H1 (cell line): ENCODE results near the gene DEXI. TPM values are rescaled to one million over a fixed set of nuclear protein-coding genes. Genes with fewer than 3 reads are reported as not detected.

Experiments
- CTCF ChIA-PET: fragments of 300-600 bp; sonication (Branson Sonifier 250); formaldehyde crosslinking; loops from one replicate; lab custom pipeline; 2021; ENCODE audit not compliant: partially characterized antibody; lab: Charles Lee
- POLR2A ChIA-PET: fragments of 300-600 bp; sonication (Branson Sonifier 250); formaldehyde crosslinking; loops from one replicate; lab custom pipeline; 2021; ENCODE audit warnings: inconsistent platforms; ENCODE audit not compliant: partially characterized antibody; lab: Charles Lee
- DNase-seq, 2 experiments: peaks; one replicate each; pipeline versions ENCODE4 v3.0.0 to v3.0.0-alpha.2; 2010 to 2022; ENCODE audit warnings: low spot score in 2 of 2, low read depth in 1 of 2, mixed read lengths in 1 of 2
- FAIRE-seq: peaks from 2 replicates; lab custom pipeline; 2011; peaks lifted over from hg19 to GRCh38; lab: Jason Lieb, UNC
- H2AFZ ChIP-seq: 2 replicates; pipeline ENCODE4 v1.8.1; 2012; ENCODE audit warnings: low read length, inconsistent platforms
- H2AK5ac ChIP-seq: 2 replicates; pipeline ENCODE4 v1.6.1; 2013; ENCODE audit warnings: low read depth, low read length
- H2BK120ac ChIP-seq: replicated peaks from 2 replicates; pipeline ENCODE3; 2013; ENCODE audit warnings: low read depth, low read length, inconsistent platforms
- H2BK12ac ChIP-seq: 2 replicates; pipeline ENCODE4 v1.6.1; 2013; ENCODE audit warnings: low read depth, low read length
- H2BK15ac ChIP-seq: 2 replicates; pipeline ENCODE4 v1.6.1; 2013; ENCODE audit warnings: low read length
- H2BK20ac ChIP-seq: 2 replicates; pipeline ENCODE4 v1.6.1; 2013; ENCODE audit warnings: low read length
- H2BK5ac ChIP-seq: 2 replicates; pipeline ENCODE4 v1.6.1; 2013; ENCODE audit warnings: low read depth, low read length
- H3K14ac ChIP-seq: 2 replicates; pipeline ENCODE4 v1.6.1; 2013; ENCODE audit warnings: inconsistent platforms; ENCODE audit not compliant: insufficient read length
- H3K18ac ChIP-seq: 2 replicates; pipeline ENCODE4 v1.6.1; 2013; ENCODE audit warnings: low read length; ENCODE audit errors: extremely low read depth
- H3K23ac ChIP-seq: 2 replicates; pipeline ENCODE4 v1.6.1; 2013; ENCODE audit warnings: inconsistent platforms; ENCODE audit not compliant: insufficient read length
- H3K23me2 ChIP-seq: 2 replicates; pipeline ENCODE4 v1.6.1; 2013; ENCODE audit warnings: low read depth, low read length
- H3K27ac ChIP-seq: 2 replicates; pipeline ENCODE4 v1.6.1; 2011; ENCODE audit warnings: low read depth, low read length, inconsistent platforms
- H3K27me3 ChIP-seq, 4 experiments: replicated peaks in 1 of 4; 1 replicate in 1 of 4; 2 replicates in 3 of 4; pipeline versions ENCODE4 v1.6.1 to v1.8.1; 2011 to 2013; ENCODE audit warnings: low read length in 3 of 4, mild to moderate bottlenecking in 3 of 4, inconsistent platforms in 2 of 4, mixed read lengths in 2 of 4, moderate library complexity in 1 of 4; ENCODE audit not compliant: control insufficient read depth in 3 of 4, insufficient read depth in 3 of 4; ENCODE audit errors: extremely low read depth in 1 of 4
- H3K36me3 ChIP-seq, 4 experiments: 2 replicates each; pipeline versions ENCODE4 v1.6.1 to v1.8.1; 2011 to 2013; ENCODE audit warnings: mild to moderate bottlenecking in 4 of 4, low read length in 3 of 4, moderate library complexity in 2 of 4, control low read depth in 1 of 4, inconsistent platforms in 1 of 4; ENCODE audit not compliant: insufficient read depth in 4 of 4, control insufficient read depth in 2 of 4
- H3K4ac ChIP-seq: replicated peaks from 2 replicates; pipeline ENCODE3; 2013; ENCODE audit warnings: low read length, low read depth, mixed read lengths, inconsistent platforms; ENCODE audit not compliant: insufficient read length
- H3K4me1 ChIP-seq, 4 experiments: replicated peaks in 1 of 4; 1 replicate in 1 of 4; 2 replicates in 3 of 4; pipeline versions ENCODE4 v1.6.1 to v1.8.1; 2011 to 2013; ENCODE audit warnings: low read length in 3 of 4, inconsistent platforms in 2 of 4, mixed read lengths in 1 of 4; ENCODE audit not compliant: insufficient read depth in 4 of 4, control insufficient read depth in 3 of 4
- H3K4me2 ChIP-seq, 2 experiments: 2 replicates each; pipeline versions ENCODE4 v1.6.1 to v1.8.1; 2011 to 2013; ENCODE audit warnings: low read depth in 2 of 2, low read length in 2 of 2, control low read depth in 1 of 2, inconsistent platforms in 1 of 2, mild to moderate bottlenecking in 1 of 2; ENCODE audit not compliant: insufficient read depth in 1 of 2
- H3K4me3 ChIP-seq, 4 experiments: fragments of 200-600, 300-600 bp in 1 of 4; sonication (generic), shearing (Covaris generic), sonication (Bioruptor Twin) in 1 of 4; 2 replicates each; pipeline versions ENCODE4 v1.5.1 to v1.8.1; 2011 to 2016; ENCODE audit warnings: low read length in 4 of 4, low read depth in 3 of 4, control low read depth in 2 of 4, inconsistent platforms in 2 of 4, mild to moderate bottlenecking in 2 of 4, mixed read lengths in 1 of 4, moderate library complexity in 1 of 4; ENCODE audit not compliant: insufficient read depth in 2 of 4; ENCODE audit errors: extremely low read depth in 1 of 4
- H3K56ac ChIP-seq: replicated peaks from 2 replicates; pipeline ENCODE3; 2013; ENCODE audit warnings: low read depth, mild to moderate bottlenecking, mixed read lengths, low read length, inconsistent platforms; ENCODE audit not compliant: insufficient read length
- H3K79me1 ChIP-seq: 2 replicates; pipeline ENCODE4 v1.6.1; 2013; ENCODE audit warnings: low read depth, low read length, control low read depth
- H3K79me2 ChIP-seq, 2 experiments: 2 replicates each; pipeline versions ENCODE4 v1.6.1 to v1.8.1; 2012 to 2013; ENCODE audit warnings: low read length in 2 of 2, mild to moderate bottlenecking in 2 of 2, inconsistent platforms in 1 of 2; ENCODE audit not compliant: insufficient read depth in 2 of 2, control insufficient read depth in 1 of 2
- H3K9ac ChIP-seq, 4 experiments: replicated peaks in 1 of 4; 1 replicate in 1 of 4; 2 replicates in 3 of 4; pipeline versions ENCODE4 v1.6.1 to v1.8.1; 2011 to 2013; ENCODE audit warnings: low read depth in 3 of 4, low read length in 3 of 4, control low read depth in 2 of 4, mild to moderate bottlenecking in 2 of 4, moderate library complexity in 2 of 4, inconsistent platforms in 1 of 4; ENCODE audit errors: extremely low read depth in 1 of 4
- H3K9me3 ChIP-seq, 2 experiments: 2 replicates each; pipeline versions ENCODE4 v1.6.1 to v1.8.1; 2012 to 2013; ENCODE audit warnings: mild to moderate bottlenecking in 2 of 2, moderate library complexity in 2 of 2, control low read depth in 1 of 2, inconsistent platforms in 1 of 2, low read depth in 1 of 2, low read length in 1 of 2, mixed read lengths in 1 of 2; ENCODE audit not compliant: insufficient read depth in 2 of 2
- H4K20me1 ChIP-seq, 2 experiments: replicated peaks in 1 of 2; 2 replicates each; pipeline versions ENCODE3 to v1.8.1; 2011 to 2013; ENCODE audit warnings: inconsistent platforms in 2 of 2, low read length in 2 of 2, mild to moderate bottlenecking in 1 of 2; ENCODE audit not compliant: insufficient read depth in 2 of 2, control insufficient read depth in 1 of 2
- H4K5ac ChIP-seq: 2 replicates; pipeline ENCODE4 v1.6.1; 2013; ENCODE audit warnings: low read length, low read depth, mixed read lengths, inconsistent platforms; ENCODE audit not compliant: insufficient read length
- H4K8ac ChIP-seq: 2 replicates; pipeline ENCODE4 v1.8.0; 2013; ENCODE audit warnings: mild to moderate bottlenecking, moderate library complexity, low read length, inconsistent platforms; ENCODE audit not compliant: insufficient read depth; ENCODE audit errors: extremely low read depth
- H4K91ac ChIP-seq: replicated peaks from 2 replicates; pipeline ENCODE3; 2013; ENCODE audit warnings: low read length, mixed read lengths, inconsistent platforms; ENCODE audit not compliant: insufficient read length
- CTCF ChIP-seq, 3 experiments: IDR thresholded peaks; 1 replicate in 2 of 3; 2 replicates in 1 of 3; pipeline versions ENCODE4 v1.5.1 to v1.6.1; 2011; ENCODE audit warnings: low read length in 3 of 3, mild to moderate bottlenecking in 3 of 3, inconsistent platforms in 2 of 3, low read depth in 1 of 3, moderate library complexity in 1 of 3; ENCODE audit not compliant: insufficient read depth in 1 of 3; ENCODE audit errors: control extremely low read depth in 1 of 3
- HDAC2 ChIP-seq, 2 experiments: fragments of 300-600 bp in 1 of 2; sonication (generic) in 1 of 2; IDR thresholded peaks; 2 replicates each; pipeline ENCODE4 v1.6.1; 2011 to 2012; ENCODE audit warnings: low read depth in 2 of 2, low read length in 2 of 2, mild to moderate bottlenecking in 2 of 2, moderate library complexity in 2 of 2, borderline replicate concordance in 1 of 2, inconsistent platforms in 1 of 2
- RAD21 ChIP-seq, 2 experiments: IDR thresholded peaks in 1 of 2; conservative IDR thresholded peaks in 1 of 2; 2 replicates each; pipeline ENCODE4 v1.6.1; 2011; ENCODE audit warnings: low read depth in 2 of 2, low read length in 2 of 2, improper control_type of control experiment in 1 of 2, inconsistent platforms in 1 of 2, mild to moderate bottlenecking in 1 of 2, moderate library complexity in 1 of 2
- TBP ChIP-seq: IDR thresholded peaks from 2 replicates; pipeline ENCODE4 v1.6.1; 2011; ENCODE audit warnings: low read depth, low read length, improper control_type of control experiment
- WGBS, 2 experiments: shearing (Covaris generic) in 1 of 2; methylation state at CpG; one replicate each; pipeline versions ENCODE4 v1.1.6 to v1.1.7; 2013 to 2015; ENCODE audit warnings: low lambda C conversion rate in 2 of 2, mixed read lengths in 2 of 2, inconsistent platforms in 1 of 2, low coverage in 1 of 2, missing lambda C conversion rate in 1 of 2; ENCODE audit not compliant: insufficient replicate concordance in 2 of 2, insufficient coverage in 1 of 2, insufficient read length in 1 of 2; ENCODE audit errors: extremely low coverage in 1 of 2, missing lambda C conversion rate in 1 of 2; 5-methylcytosine and 5-hydroxymethylcytosine counted together
- polyA plus RNA-seq, 7 experiments: library from polyadenylated mRNA; depleted of rRNA in 3 of 7; stranded (reverse) in 5 of 7; unstranded in 2 of 7; fragments of >200 nt in 5 of 7; fragments of 200-250 nt in 2 of 7; gene quantifications; 1 replicate in 5 of 7; 2 replicates in 1 of 7; 4 replicates in 1 of 7; pipeline versions ENCODE4 v1.2.1 to v1.2.3, GENCODE V29; 2011 to 2013; ENCODE audit warnings: missing spikeins in 2 of 7, mixed read lengths in 2 of 7
- total RNA-seq: library from RNA; stranded (reverse); fragmentation: NEBNext Ultra II Directional; extraction: Animal tissue kit (Norgen Biotek cat#: 25700); gene quantifications from 2 replicates; pipeline ENCODE4 v1.2.1, GENCODE V29; 2021

DEXI gene
- total and polyA plus RNA-seq, 2 of the 8 experiments (the other 6 are each of a cell fraction or from before 2014, with no cell fraction given), result 39.5 to 47.3 TPM

GRCh38 chr16:10983159-10983558 is 40.9 kb upstream of the DEXI start:
- peak in 2 of 3 experiments; percentile 44 to 47; a peak in 2 of 4 replicates for TF ChIP-seq CTCF (IDR thresholded peaks at IDR 0.05; ENCODE audit: control extremely low read depth in 1 of 3, insufficient read depth in 1 of 3, low read depth in 1 of 3, low read length in 3 of 3)
- no peak for TF ChIP-seq TBP
- peak in 1 of 2 experiments; percentile 29; a peak in 1 of 4 replicates for TF ChIP-seq RAD21 (IDR thresholded peaks at IDR 0.05 in 1 of 2, conservative IDR thresholded peaks at IDR 0.05 in 1 of 2; ENCODE audit: low read depth in 2 of 2, low read length in 2 of 2)
- no peak for TF ChIP-seq HDAC2 (IDR thresholded peaks at IDR 0.05; ENCODE audit: borderline replicate concordance in 1 of 2, low read depth in 2 of 2, low read length in 2 of 2)
- TF ChIP-seq, all 59 proteins: peak for 2
- WGBS, 2 experiments, result 91% methylated on average over 8 of the region's 8 CpGs; no CpG with 5 or more reads in 1 of the 2 experiments
- Histone ChIP-seq H3K9me3 (no peaks in the 10 kb centered on the region), H3K36me3 (no peaks in the 10 kb centered on the region; a peak in 1 of 8 replicates), H4K91ac (no peak overlapping the region), H3K27ac (no peak overlapping the region), H3K56ac (no peak overlapping the region), H2BK120ac (no peak overlapping the region), H3K4me1 (no peaks in the 10 kb centered on the region), H4K5ac (no peak overlapping the region), H3K79me2 (no peaks in the 10 kb centered on the region), H4K8ac (no peak overlapping the region), H3K79me1 (no peaks in the 10 kb centered on the region), H2BK12ac (no peak overlapping the region), H2BK5ac (no peak overlapping the region), H2AK5ac (no peak overlapping the region), H3K9ac (no peak overlapping the region), H3K23me2 (no peaks in the 10 kb centered on the region), H3K14ac (no peak overlapping the region), H3K18ac (no peak overlapping the region), H2BK15ac (no peak overlapping the region), H2BK20ac (no peak overlapping the region), H3K4ac (no peak overlapping the region), H3K4me3 (no peak overlapping the region), H4K20me1 (peaks cover under 1 to 4% of the 10 kb centered on the region in 2 experiments), H2AFZ (no peak overlapping the region), H3K23ac (no peak overlapping the region), H3K27me3 (no peaks in the 10 kb centered on the region), H3K4me2 (no peak overlapping the region)
- CTCF ChIA-PET, result interaction anchor here (0.5 to 6.2 kb wide), 26 partner anchors 13 to 404 kb away, joined by 3 to 67 read pairs (median 4); no protein-coding TSS in a partner anchor
- FAIRE-seq (no peak), DNase-seq (no peak)
- POLR2A ChIA-PET, result interaction anchor here (0.7 kb wide), 1 partner anchor 268 kb away, joined by 3 read pairs; no protein-coding TSS in a partner anchor
